HG03280 (cell line): ENCODE data around the gene GCC2.
"Not testable (repeated sequence)": the region's sequence is repeated elsewhere in the genome, so short reads cannot be mapped to it uniquely, and the experiment has no call there.

Source experiments
- ATAC-seq: cut with Tn5 transposase; IDR thresholded peaks from one replicate; pipeline ENCODE4 v1.9.1; 2021; ENCODE audit warnings: mild to moderate bottlenecking, moderate library complexity; ENCODE audit not compliant: unreplicated experiment

Gene GCC2

GRCh38 chr2:108444941-108445840 lies 3.8 kb upstream of the GCC2 start:
- ATAC-seq, result no peak

- ATAC-seq, result no peak
These were observed 2.3 kb upstream of the GCC2 start for GRCh38 chr2:108446703-108447102.

- no peak for ATAC-seq
These were observed 894 bp upstream of the GCC2 start for GRCh38 chr2:108447947-108448677.

GRCh38 chr2:108449410-108450130 lies 564 bp downstream of the GCC2 start:
- ATAC-seq, result peak; percentile 31

- ATAC-seq, result no peak
These were observed 1.9 kb downstream of the GCC2 start for GRCh38 chr2:108450863-108451262.

GRCh38 chr2:108451976-108452375 lies 3.0 kb downstream of the GCC2 start:
- ATAC-seq, result no peak

GRCh38 chr2:108453530-108453929 lies 4.5 kb downstream of the GCC2 start:
- ATAC-seq, result not testable (repeated sequence)

GRCh38 chr2:108454440-108454839 lies 5.4 kb downstream of the GCC2 start:
- no peak for ATAC-seq

- no peak for ATAC-seq
These were observed 6.6 kb downstream of the GCC2 start for GRCh38 chr2:108455571-108455970.

- no peak for ATAC-seq
These were observed 9.1 kb downstream of the GCC2 start for GRCh38 chr2:108458082-108458481.

GRCh38 chr2:108459441-108459840 lies 10.4 kb downstream of the GCC2 start:
- ATAC-seq, result no peak

- ATAC-seq, result peak; percentile 63
These were observed 11.5 kb downstream of the GCC2 start for GRCh38 chr2:108460345-108461037.

GRCh38 chr2:108477099-108477498 lies 28.1 kb downstream of the GCC2 start:
- no peak for ATAC-seq

- no peak for ATAC-seq
These were observed 36.2 kb downstream of the GCC2 start for GRCh38 chr2:108485253-108485652.

GRCh38 chr2:108490506-108491122 lies 41.6 kb downstream of the GCC2 start:
- ATAC-seq, result no peak

- no peak for ATAC-seq
These were observed 42.8 kb downstream of the GCC2 start for GRCh38 chr2:108491848-108492247.

GRCh38 chr2:108492364-108492763 lies 43.4 kb downstream of the GCC2 start:
- ATAC-seq, result no peak

- ATAC-seq, result not testable (repeated sequence)
These were observed 47.2 kb downstream of the GCC2 start for GRCh38 chr2:108496167-108496566.

GRCh38 chr2:108507620-108508019 lies 58.6 kb downstream of the GCC2 start:
- not testable (repeated sequence) for ATAC-seq

- not testable (repeated sequence) for ATAC-seq
These were observed 63.4 kb downstream of the GCC2 start for GRCh38 chr2:108512431-108512830.
